ENCODE results near the gene RHEB.

RHEB gene

GRCh38 chr7:151505433-151505832, 14.3 kb downstream of the RHEB start:
- H3K9me3 ChIP-seq (ENCODE audit: control insufficient read depth, low read length): no peaks in the 10 kb centered on the region
- no peak overlapping the region for H3K4me3 ChIP-seq (ENCODE audit: insufficient read depth, low read depth, low read length, poor library complexity, severe bottlenecking)
- H3K27ac ChIP-seq (ENCODE audit: insufficient read depth, low read length, poor library complexity, severe bottlenecking): no peak overlapping the region
- no peaks in the 10 kb centered on the region for H3K27me3 ChIP-seq (replicated peaks; ENCODE audit: control insufficient read depth, insufficient read depth, low read length, poor library complexity, severe bottlenecking)
- no peak for DNase-seq
- H3K4me1 ChIP-seq (ENCODE audit: control insufficient read depth, insufficient read depth, low read length, poor library complexity, severe bottlenecking): peaks cover 9% of the 10 kb centered on the region
- H3K36me3 ChIP-seq (ENCODE audit: control insufficient read depth, insufficient read depth, low read length): no peaks in the 10 kb centered on the region

GRCh38 chr7:151504715-151505326, 14.9 kb downstream of the RHEB start:
- no peaks in the 10 kb centered on the region for H3K36me3 ChIP-seq (ENCODE audit: control insufficient read depth, insufficient read depth, low read length)
- no peaks in the 10 kb centered on the region for H3K9me3 ChIP-seq (ENCODE audit: control insufficient read depth, low read length)
- peaks cover 9% of the 10 kb centered on the region for H3K4me1 ChIP-seq (ENCODE audit: control insufficient read depth, insufficient read depth, low read length, poor library complexity, severe bottlenecking)
- no peak for DNase-seq
- no peaks in the 10 kb centered on the region for H3K27me3 ChIP-seq (replicated peaks; ENCODE audit: control insufficient read depth, insufficient read depth, low read length, poor library complexity, severe bottlenecking)
- H3K27ac ChIP-seq (ENCODE audit: insufficient read depth, low read length, poor library complexity, severe bottlenecking): no peak overlapping the region
- no peak overlapping the region for H3K4me3 ChIP-seq (ENCODE audit: insufficient read depth, low read depth, low read length, poor library complexity, severe bottlenecking)

- no peaks in the 10 kb centered on the region for H3K36me3 ChIP-seq (ENCODE audit: control insufficient read depth, insufficient read depth, low read length)
- H3K27ac ChIP-seq (ENCODE audit: insufficient read depth, low read length, poor library complexity, severe bottlenecking): no peak overlapping the region
- no peaks in the 10 kb centered on the region for H3K27me3 ChIP-seq (replicated peaks; ENCODE audit: control insufficient read depth, insufficient read depth, low read length, poor library complexity, severe bottlenecking)
- no peak for DNase-seq
- H3K9me3 ChIP-seq (ENCODE audit: control insufficient read depth, low read length): no peaks in the 10 kb centered on the region
- H3K4me1 ChIP-seq (ENCODE audit: control insufficient read depth, insufficient read depth, low read length, poor library complexity, severe bottlenecking): peaks cover 8% of the 10 kb centered on the region
- no peak overlapping the region for H3K4me3 ChIP-seq (ENCODE audit: insufficient read depth, low read depth, low read length, poor library complexity, severe bottlenecking)
These were observed 15.6 kb downstream of the RHEB start for GRCh38 chr7:151503902-151504714.

DNA sequence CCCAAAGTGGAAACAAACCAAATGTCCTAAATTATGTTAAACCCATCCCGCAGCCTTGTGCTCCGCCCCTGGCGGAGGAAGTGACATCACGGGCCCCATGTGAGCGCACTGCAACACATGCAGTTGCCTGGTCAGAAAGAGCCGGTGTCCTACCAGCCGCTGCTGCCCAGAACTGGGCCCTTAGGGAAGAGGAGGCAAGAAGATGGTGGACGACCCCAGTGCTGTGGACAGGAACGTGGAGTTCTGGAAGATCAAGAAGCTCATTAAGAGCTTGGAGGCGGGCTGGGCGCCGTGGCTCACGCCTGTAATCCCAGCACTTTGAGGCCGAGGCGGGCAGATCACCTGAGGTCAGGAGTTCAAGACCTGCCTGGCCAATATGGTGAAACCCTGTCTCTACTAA, 18.0 kb downstream of the RHEB start:
- Histone ChIP-seq H3K9me3 (ENCODE audit: control insufficient read depth, low read length) (no peaks in the 10 kb centered on the region), H3K4me3 (ENCODE audit: insufficient read depth, low read depth, low read length, poor library complexity, severe bottlenecking) (no peak overlapping the region), H3K27me3 (replicated peaks; ENCODE audit: control insufficient read depth, insufficient read depth, low read length, poor library complexity, severe bottlenecking) (no peaks in the 10 kb centered on the region), H3K27ac (ENCODE audit: insufficient read depth, low read length, poor library complexity, severe bottlenecking) (no peak overlapping the region), H3K36me3 (ENCODE audit: control insufficient read depth, insufficient read depth, low read length) (no peaks in the 10 kb centered on the region), H3K4me1 (ENCODE audit: control insufficient read depth, insufficient read depth, low read length, poor library complexity, severe bottlenecking) (peaks cover 2% of the 10 kb centered on the region)
- DNase-seq: no peak

DNA sequence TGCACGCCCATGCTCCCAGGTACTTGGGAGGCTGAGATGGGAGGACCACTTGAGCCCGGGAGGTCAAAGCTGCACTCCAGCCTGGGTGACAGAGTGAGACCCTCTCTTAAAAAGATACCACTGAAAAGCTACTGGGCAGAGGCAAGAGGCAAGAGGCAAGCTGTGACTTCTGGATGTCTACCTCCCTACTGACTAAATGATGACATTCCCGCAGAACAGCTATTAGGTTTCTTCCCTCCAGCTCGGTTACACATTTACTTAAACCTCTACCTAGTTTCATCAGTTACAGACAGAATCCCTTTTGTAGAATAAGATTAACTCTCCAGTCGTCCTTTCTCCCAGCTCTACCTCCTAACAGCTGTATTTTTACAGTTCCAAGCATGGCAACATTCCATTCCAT, 21.2 kb downstream of the RHEB start:
- no peak for DNase-seq
- H3K4me3 ChIP-seq (ENCODE audit: insufficient read depth, low read depth, low read length, poor library complexity, severe bottlenecking): no peak overlapping the region

DNA sequence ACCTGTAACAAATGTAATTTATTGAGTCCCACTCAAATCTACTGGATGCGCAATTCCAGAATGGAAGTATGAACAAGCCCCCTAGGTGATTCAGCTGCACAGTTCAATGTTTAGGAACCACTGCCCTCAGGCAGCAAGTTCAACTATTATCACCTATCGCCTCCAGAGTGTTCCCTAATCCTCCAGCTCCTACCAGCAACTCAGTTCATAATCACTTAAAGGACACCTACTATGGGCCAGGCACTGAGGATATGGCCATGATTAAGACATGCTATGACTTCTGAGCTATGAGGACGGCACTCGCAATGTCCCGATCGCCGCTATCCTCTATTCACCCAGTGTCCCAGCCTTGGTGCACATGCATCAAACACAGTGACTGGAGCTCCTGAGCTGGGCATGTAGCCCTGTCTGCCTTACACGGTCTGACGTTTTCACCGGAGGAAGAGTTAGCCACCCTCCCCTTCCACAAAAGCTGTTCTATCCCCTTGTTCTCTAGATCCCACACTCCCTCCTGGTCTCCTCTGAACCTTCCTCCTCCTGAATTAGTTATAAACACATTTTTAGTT, 22.3 kb downstream of the RHEB start:
- Histone ChIP-seq H3K36me3 (ENCODE audit: control insufficient read depth, insufficient read depth, low read length) (no peaks in the 10 kb centered on the region), H3K27ac (ENCODE audit: insufficient read depth, low read length, poor library complexity, severe bottlenecking) (no peak overlapping the region), H3K4me1 (ENCODE audit: control insufficient read depth, insufficient read depth, low read length, poor library complexity, severe bottlenecking) (peaks cover 2% of the 10 kb centered on the region), H3K9me3 (ENCODE audit: control insufficient read depth, low read length) (no peaks in the 10 kb centered on the region), H3K4me3 (ENCODE audit: insufficient read depth, low read depth, low read length, poor library complexity, severe bottlenecking) (no peak overlapping the region), H3K27me3 (replicated peaks; ENCODE audit: control insufficient read depth, insufficient read depth, low read length, poor library complexity, severe bottlenecking) (no peaks in the 10 kb centered on the region)
- DNase-seq: no peak

More for the DNA sequence above, 21.2 kb downstream of the RHEB start:
- Histone ChIP-seq H3K36me3 (ENCODE audit: control insufficient read depth, insufficient read depth, low read length) (no peaks in the 10 kb centered on the region), H3K9me3 (ENCODE audit: control insufficient read depth, low read length) (no peaks in the 10 kb centered on the region), H3K27ac (ENCODE audit: insufficient read depth, low read length, poor library complexity, severe bottlenecking) (no peak overlapping the region), H3K27me3 (replicated peaks; ENCODE audit: control insufficient read depth, insufficient read depth, low read length, poor library complexity, severe bottlenecking) (no peaks in the 10 kb centered on the region), H3K4me1 (ENCODE audit: control insufficient read depth, insufficient read depth, low read length, poor library complexity, severe bottlenecking) (peaks cover 2% of the 10 kb centered on the region)

GRCh38 chr7:151495360-151495759, 24.3 kb downstream of the RHEB start:
- Histone ChIP-seq H3K27ac (ENCODE audit: insufficient read depth, low read length, poor library complexity, severe bottlenecking) (no peak overlapping the region), H3K36me3 (ENCODE audit: control insufficient read depth, insufficient read depth, low read length) (peaks cover 8% of the 10 kb centered on the region), H3K4me3 (ENCODE audit: insufficient read depth, low read depth, low read length, poor library complexity, severe bottlenecking) (no peak overlapping the region), H3K27me3 (replicated peaks; ENCODE audit: control insufficient read depth, insufficient read depth, low read length, poor library complexity, severe bottlenecking) (no peaks in the 10 kb centered on the region), H3K9me3 (ENCODE audit: control insufficient read depth, low read length) (no peaks in the 10 kb centered on the region), H3K4me1 (ENCODE audit: control insufficient read depth, insufficient read depth, low read length, poor library complexity, severe bottlenecking) (no peaks in the 10 kb centered on the region)
- no peak for DNase-seq

DNA sequence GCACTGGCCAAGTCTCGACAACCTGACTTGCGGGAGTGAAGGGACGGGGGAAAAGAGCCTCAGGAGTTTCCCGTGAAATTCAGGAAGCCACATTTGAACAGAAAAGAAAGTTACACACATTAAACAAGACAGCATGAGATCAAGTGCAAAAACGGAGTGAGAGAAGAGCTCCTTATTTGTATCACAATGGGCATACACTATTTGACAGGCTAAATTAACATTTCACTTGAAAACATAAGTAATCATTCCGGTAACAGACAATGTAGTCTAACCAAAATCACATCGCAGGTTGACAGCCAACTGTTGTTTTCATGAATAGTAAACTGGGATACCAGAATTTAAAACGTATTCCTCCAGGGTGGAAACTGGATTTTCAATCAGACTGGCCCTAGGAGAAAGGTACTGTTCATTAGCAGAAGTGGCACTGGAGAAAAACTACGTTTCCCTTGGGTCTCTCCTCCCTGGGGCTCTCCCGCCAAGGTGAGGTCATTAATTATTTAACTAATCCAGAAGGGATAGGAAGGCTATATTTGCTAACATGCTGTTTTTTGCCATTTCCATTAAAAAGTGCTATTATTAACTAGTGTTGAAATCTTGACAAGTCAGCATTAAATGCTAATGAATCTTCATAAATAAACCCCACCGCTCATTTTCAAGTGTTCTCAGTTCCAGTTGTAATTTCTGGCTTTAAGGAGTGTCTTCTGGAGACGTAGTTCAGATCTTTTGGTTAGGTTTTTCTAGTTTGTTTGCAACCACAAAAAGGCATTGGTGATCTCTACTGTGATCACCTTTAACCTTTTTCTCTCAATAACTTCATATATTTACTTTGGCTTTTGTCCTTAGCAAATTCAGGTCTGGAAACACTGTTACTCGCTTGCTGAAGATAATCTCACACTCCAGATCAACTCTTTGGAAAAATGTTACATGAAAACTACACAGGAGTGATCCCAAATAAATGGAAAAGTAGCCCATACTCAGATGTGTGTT, 25.1 kb downstream of the RHEB start:
- H3K4me1 ChIP-seq (ENCODE audit: control insufficient read depth, insufficient read depth, low read length, poor library complexity, severe bottlenecking): no peaks in the 10 kb centered on the region
- peaks cover 9% of the 10 kb centered on the region for H3K36me3 ChIP-seq (ENCODE audit: control insufficient read depth, insufficient read depth, low read length)
- no peak overlapping the region for H3K27ac ChIP-seq (ENCODE audit: insufficient read depth, low read length, poor library complexity, severe bottlenecking)
- H3K9me3 ChIP-seq (ENCODE audit: control insufficient read depth, low read length): no peaks in the 10 kb centered on the region
- no peak for DNase-seq
- no peak overlapping the region for H3K4me3 ChIP-seq (ENCODE audit: insufficient read depth, low read depth, low read length, poor library complexity, severe bottlenecking)
- H3K27me3 ChIP-seq (replicated peaks; ENCODE audit: control insufficient read depth, insufficient read depth, low read length, poor library complexity, severe bottlenecking): no peaks in the 10 kb centered on the region

DNA sequence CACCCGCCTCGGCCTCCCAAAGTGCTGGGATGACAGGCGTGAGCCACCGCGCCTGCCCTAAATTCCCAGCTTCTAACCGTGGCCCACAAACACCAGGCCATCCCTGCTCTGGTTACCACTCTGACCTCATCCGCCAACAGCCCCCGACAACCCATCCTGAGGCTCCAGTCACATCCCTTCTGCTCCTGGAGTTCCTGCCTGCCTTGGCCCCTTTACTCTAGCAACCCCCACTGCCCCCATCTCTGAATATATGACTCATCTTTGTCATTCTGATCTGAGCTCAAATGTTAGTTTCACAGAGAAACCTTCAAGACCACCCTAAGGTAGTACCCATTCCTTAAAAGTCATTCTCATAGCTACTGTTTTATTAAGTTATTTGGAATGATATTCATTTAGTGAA, 26.6 kb downstream of the RHEB start:
- Histone ChIP-seq H3K4me3 (ENCODE audit: insufficient read depth, low read depth, low read length, poor library complexity, severe bottlenecking) (no peak overlapping the region), H3K27ac (ENCODE audit: insufficient read depth, low read length, poor library complexity, severe bottlenecking) (no peak overlapping the region), H3K27me3 (replicated peaks; ENCODE audit: control insufficient read depth, insufficient read depth, low read length, poor library complexity, severe bottlenecking) (no peaks in the 10 kb centered on the region), H3K9me3 (ENCODE audit: control insufficient read depth, low read length) (no peaks in the 10 kb centered on the region), H3K36me3 (ENCODE audit: control insufficient read depth, insufficient read depth, low read length) (peaks cover 18% of the 10 kb centered on the region), H3K4me1 (ENCODE audit: control insufficient read depth, insufficient read depth, low read length, poor library complexity, severe bottlenecking) (no peaks in the 10 kb centered on the region)
- DNase-seq: no peak
